T-helper 1 cell treated with Interleukin-12 subunit alpha and Interleukin-12 subunit beta and Interleukin-4 antibody, amounts not matched to agents 30 μg/mL and 1 μg/mL, for 36 hours (primary cell): Measurements from ENCODE around the gene FGGY.
"Not testable (repeated sequence)": the region's sequence is repeated elsewhere in the genome, so short reads cannot be mapped to it uniquely, and the experiment has no call there.

ENCODE experiments used
- H3K27ac Mint-ChIP-seq: one replicate; pipeline ENCODE4 v1.8.0; 2021; ENCODE audit warnings: mild to moderate bottlenecking, mixed read lengths
- H3K27me3 Mint-ChIP-seq: one replicate; pipeline ENCODE4 v1.8.0; 2021; ENCODE audit warnings: low read depth, mixed read lengths
- H3K36me3 Mint-ChIP-seq: one replicate; pipeline ENCODE4 v1.8.0; 2021; ENCODE audit warnings: low read depth, mixed read lengths
- H3K4me1 Mint-ChIP-seq: one replicate; pipeline ENCODE4 v1.8.0; 2021; ENCODE audit warnings: low read depth, mixed read lengths
- H3K4me3 Mint-ChIP-seq: one replicate; pipeline ENCODE4 v1.8.0; 2021; ENCODE audit warnings: mild to moderate bottlenecking, moderate library complexity, mixed read lengths
- H3K9me3 Mint-ChIP-seq: one replicate; pipeline ENCODE4 v1.8.0; 2021; ENCODE audit warnings: mixed read lengths

FGGY gene

GRCh38 chr1:59342801-59343575 is 46.1 kb downstream of the FGGY start:
- Mint-ChIP-seq H3K27ac (no peak overlapping the region), H3K4me1 (peaks cover 11% of the 10 kb centered on the region), H3K4me3 (no peak overlapping the region)

GRCh38 chr1:59343576-59343840 is 46.6 kb downstream of the FGGY start:
- Mint-ChIP-seq H3K9me3 (no peaks in the 10 kb centered on the region), H3K4me3 (no peak overlapping the region), H3K27me3 (no peaks in the 10 kb centered on the region), H3K36me3 (peaks cover 14% of the 10 kb centered on the region), H3K4me1 (peaks cover 11% of the 10 kb centered on the region), H3K27ac (no peak overlapping the region)

More at GRCh38 chr1:59342801-59343575, 46.1 kb downstream of the FGGY start:
- peaks cover 14% of the 10 kb centered on the region for H3K36me3 Mint-ChIP-seq
- H3K27me3 Mint-ChIP-seq = no peaks in the 10 kb centered on the region
- peaks cover under 1% of the 10 kb centered on the region for H3K9me3 Mint-ChIP-seq

GRCh38 chr1:59345221-59345620 is 48.3 kb downstream of the FGGY start:
- H3K4me3 Mint-ChIP-seq = no peak overlapping the region
- H3K36me3 Mint-ChIP-seq = peaks cover 12% of the 10 kb centered on the region
- no peak overlapping the region for H3K27ac Mint-ChIP-seq
- peaks cover 10% of the 10 kb centered on the region for H3K4me1 Mint-ChIP-seq
- no peaks in the 10 kb centered on the region for H3K27me3 Mint-ChIP-seq
- no peaks in the 10 kb centered on the region for H3K9me3 Mint-ChIP-seq

GRCh38 chr1:59346429-59346828 is 49.5 kb downstream of the FGGY start:
- Mint-ChIP-seq H3K4me3 (no peak overlapping the region), H3K36me3 (peaks cover 16% of the 10 kb centered on the region), H3K4me1 (peaks cover 19% of the 10 kb centered on the region), H3K27me3 (no peaks in the 10 kb centered on the region), H3K27ac (no peak overlapping the region), H3K9me3 (no peaks in the 10 kb centered on the region)

GRCh38 chr1:59349101-59349500 is 52.2 kb downstream of the FGGY start:
- H3K27me3 Mint-ChIP-seq = no peaks in the 10 kb centered on the region
- H3K4me3 Mint-ChIP-seq = no peak overlapping the region
- H3K9me3 Mint-ChIP-seq = peaks cover 4% of the 10 kb centered on the region
- H3K36me3 Mint-ChIP-seq = peaks cover 19% of the 10 kb centered on the region
- peaks cover 17% of the 10 kb centered on the region for H3K4me1 Mint-ChIP-seq
- H3K27ac Mint-ChIP-seq = no peak overlapping the region

GRCh38 chr1:59350521-59350920 is 53.6 kb downstream of the FGGY start:
- no peak overlapping the region for H3K27ac Mint-ChIP-seq
- H3K4me3 Mint-ChIP-seq = no peak overlapping the region
- peaks cover 26% of the 10 kb centered on the region for H3K36me3 Mint-ChIP-seq
- peaks cover 22% of the 10 kb centered on the region for H3K4me1 Mint-ChIP-seq
- no peaks in the 10 kb centered on the region for H3K27me3 Mint-ChIP-seq
- peaks cover 4% of the 10 kb centered on the region for H3K9me3 Mint-ChIP-seq

GRCh38 chr1:59352065-59352464 is 55.2 kb downstream of the FGGY start:
- Mint-ChIP-seq H3K27ac (no peak overlapping the region), H3K36me3 (peaks cover 21% of the 10 kb centered on the region), H3K4me1 (peaks cover 22% of the 10 kb centered on the region), H3K4me3 (no peak overlapping the region), H3K27me3 (no peaks in the 10 kb centered on the region), H3K9me3 (peaks cover 4% of the 10 kb centered on the region)

GRCh38 chr1:59353453-59353852 is 56.6 kb downstream of the FGGY start:
- H3K4me1 Mint-ChIP-seq = peaks cover 22% of the 10 kb centered on the region
- no peaks in the 10 kb centered on the region for H3K27me3 Mint-ChIP-seq
- peaks cover 21% of the 10 kb centered on the region for H3K36me3 Mint-ChIP-seq
- peak overlapping the region; percentile 5 for H3K27ac Mint-ChIP-seq
- H3K4me3 Mint-ChIP-seq = no peak overlapping the region
- peaks cover 4% of the 10 kb centered on the region for H3K9me3 Mint-ChIP-seq

GRCh38 chr1:59354239-59354638 is 57.3 kb downstream of the FGGY start:
- Mint-ChIP-seq H3K4me1 (peaks cover 22% of the 10 kb centered on the region), H3K36me3 (peaks cover 21% of the 10 kb centered on the region), H3K27ac (peak overlapping the region; percentile 79)
- not testable (repeated sequence) for H3K4me3 Mint-ChIP-seq, H3K9me3 Mint-ChIP-seq, H3K27me3 Mint-ChIP-seq

- Mint-ChIP-seq H3K36me3 (peaks cover 21% of the 10 kb centered on the region), H3K27ac (peak overlapping the region; percentile 79), H3K27me3 (no peaks in the 10 kb centered on the region), H3K9me3 (peaks cover 4% of the 10 kb centered on the region), H3K4me3 (no peak overlapping the region), H3K4me1 (peaks cover 22% of the 10 kb centered on the region)
Observed at GRCh38 chr1:59354709-59355337, 57.9 kb downstream of the FGGY start.

- Mint-ChIP-seq H3K27ac (peak overlapping the region; percentile 31), H3K36me3 (peaks cover 19% of the 10 kb centered on the region), H3K9me3 (peaks cover 4% of the 10 kb centered on the region), H3K27me3 (no peaks in the 10 kb centered on the region), H3K4me3 (no peak overlapping the region), H3K4me1 (peaks cover 17% of the 10 kb centered on the region)
Observed at GRCh38 chr1:59355361-59355760, 58.5 kb downstream of the FGGY start.

- Mint-ChIP-seq H3K36me3 (peaks cover 13% of the 10 kb centered on the region), H3K27ac (no peak overlapping the region), H3K4me3 (no peak overlapping the region), H3K9me3 (peaks cover 4% of the 10 kb centered on the region), H3K4me1 (peaks cover 6% of the 10 kb centered on the region), H3K27me3 (no peaks in the 10 kb centered on the region)
Observed at GRCh38 chr1:59356627-59357026, 59.7 kb downstream of the FGGY start.

- H3K9me3 Mint-ChIP-seq = no peaks in the 10 kb centered on the region
- H3K4me3 Mint-ChIP-seq = no peak overlapping the region
- H3K27ac Mint-ChIP-seq = no peak overlapping the region
- H3K4me1 Mint-ChIP-seq = peaks cover 8% of the 10 kb centered on the region
- H3K27me3 Mint-ChIP-seq = no peaks in the 10 kb centered on the region
- H3K36me3 Mint-ChIP-seq = peaks cover 13% of the 10 kb centered on the region
Observed at GRCh38 chr1:59357645-59358320, 60.9 kb downstream of the FGGY start.

GRCh38 chr1:59359325-59359724 is 62.4 kb downstream of the FGGY start:
- Mint-ChIP-seq H3K27ac (no peak overlapping the region), H3K9me3 (no peaks in the 10 kb centered on the region), H3K27me3 (no peaks in the 10 kb centered on the region), H3K4me1 (peaks cover 8% of the 10 kb centered on the region), H3K36me3 (peaks cover 8% of the 10 kb centered on the region), H3K4me3 (no peak overlapping the region)

- H3K27me3 Mint-ChIP-seq = no peaks in the 10 kb centered on the region
- peaks cover 7% of the 10 kb centered on the region for H3K36me3 Mint-ChIP-seq
- peaks cover 3% of the 10 kb centered on the region for H3K4me1 Mint-ChIP-seq
- H3K27ac Mint-ChIP-seq = no peak overlapping the region
- no peak overlapping the region for H3K4me3 Mint-ChIP-seq
- H3K9me3 Mint-ChIP-seq = no peaks in the 10 kb centered on the region
Observed at GRCh38 chr1:59360170-59360569, 63.3 kb downstream of the FGGY start.
